NCI-H1930 (cell line): ENCODE results near the gene LENEP.

ENCODE experiments used
- DNase-seq, 2 experiments: peaks; one replicate each; lab custom pipeline; 2025; lab: John Stamatoyannopoulos, UW

The LENEP gene

GRCh38 chr1:155030243-155030795 is 36.9 kb downstream of the LENEP start:
- no peak for DNase-seq

GRCh38 chr1:155030899-155031298 is 37.5 kb downstream of the LENEP start:
- DNase-seq: no peak

GRCh38 chr1:155032886-155033285 is 39.5 kb downstream of the LENEP start:
- no peak for DNase-seq

- no peak for DNase-seq
Measured at GRCh38 chr1:155033524-155033923, 40.1 kb downstream of the LENEP start, which contains the start of the genes DCST1 and DCST2. Gene DCST1, plus strand, starts transcription at chr1:155033824. Its CDS starts 213 bp downstream, at chr1:155034037. Gene DCST2, minus strand, starts transcription at chr1:155033781. Its CDS starts 80 bp downstream, at chr1:155033701.

- no peak for DNase-seq
Measured at GRCh38 chr1:155034318-155035208, 41.2 kb downstream of the LENEP start.

GRCh38 chr1:155035936-155036335 is 42.5 kb downstream of the LENEP start:
- no peak for DNase-seq

GRCh38 chr1:155037043-155037442 is 43.7 kb downstream of the LENEP start:
- DNase-seq: no peak

- no peak for DNase-seq
Measured at GRCh38 chr1:155037851-155038441, 44.6 kb downstream of the LENEP start.

GRCh38 chr1:155038602-155039307 is 45.4 kb downstream of the LENEP start:
- DNase-seq: no peak

- no peak for DNase-seq
Measured at GRCh38 chr1:155039308-155039669, 45.9 kb downstream of the LENEP start.

GRCh38 chr1:155040358-155041093 is 47.1 kb downstream of the LENEP start:
- no peak for DNase-seq

- no peak for DNase-seq
Measured at GRCh38 chr1:155042789-155043188, 49.4 kb downstream of the LENEP start.

GRCh38 chr1:155043301-155043702 is 49.9 kb downstream of the LENEP start:
- no peak for DNase-seq

GRCh38 chr1:155043793-155044192 is 50.4 kb downstream of the LENEP start:
- DNase-seq: no peak
